K562 (cell line): ENCODE data around the gene ARMC9. TPM values are rescaled to one million over a fixed set of nuclear protein-coding genes. Genes with fewer than 3 reads are reported as not detected.

ENCODE experiments used
- ATAC-seq: fragments of 200-7000 bp; cut with Tn5 transposase; 3 replicates; pipeline ENCODE4 v1.9.1; 2020; ENCODE audit warnings: moderate library complexity
- BruUV-seq: library from RNA; stranded (reverse); fragments of 400-500 nt; replicated peaks from 2 replicates; lab custom pipeline; 2021; lab: Mats Ljungman, UMichigan
- CTCF ChIA-PET: fragments of 300-600 bp; formaldehyde crosslinking; extraction: SDS; loops from one replicate; lab custom pipeline; 2021; ENCODE audit warnings: low intra/inter-chr PET ratio; lab: Yijun Ruan, JAX
- POLR2A ChIA-PET: fragments of 300-600, 350-650 bp; sonication (Branson Sonifier 250); formaldehyde crosslinking; extraction: SDS; loops from one replicate; lab custom pipeline; 2021; ENCODE audit warnings: antibody characterized with exemption, inconsistent platforms; lab: Yijun Ruan, JAX
- DNase-seq, 4 experiments: peaks; one replicate each; pipeline versions ENCODE4 v3.0.0 to v3.0.0-alpha.2; 2011 to 2018; ENCODE audit warnings: low spot score in 3 of 4, mixed read lengths in 3 of 4; ENCODE audit errors: extremely low read depth in 1 of 4
- FAIRE-seq: peaks from 2 replicates; lab custom pipeline; 2011; peaks lifted over from hg19 to GRCh38; lab: Jason Lieb, UNC
- H2AFZ ChIP-seq: 2 replicates; pipeline ENCODE4 v1.6.0; 2011; ENCODE audit warnings: low read depth, low read length, control low read depth, inconsistent platforms
- H3K27ac ChIP-seq: fragments of 200-600 bp; 3 replicates; pipeline ENCODE4 v1.8.0; 2011; ENCODE audit warnings: low read depth, mild to moderate bottlenecking, control low read depth, inconsistent platforms, low read length, moderate library complexity, mixed read lengths; ENCODE audit errors: extremely low read depth
- H3K27me3 ChIP-seq, 2 experiments: fragments of 300-600 bp in 1 of 2; 2 replicates in 1 of 2; 3 replicates in 1 of 2; pipeline versions ENCODE4 v1.6.0 to v1.8.0; 2011; ENCODE audit warnings: inconsistent platforms in 2 of 2, low read length in 2 of 2, mild to moderate bottlenecking in 1 of 2, mixed read lengths in 1 of 2, moderate library complexity in 1 of 2; ENCODE audit not compliant: control insufficient read depth in 2 of 2, insufficient read depth in 2 of 2
- H3K36me3 ChIP-seq: fragments of 300-600 bp; 3 replicates; pipeline ENCODE4 v1.8.0; 2011; ENCODE audit warnings: mild to moderate bottlenecking, low read length, inconsistent platforms; ENCODE audit not compliant: control insufficient read depth, insufficient read depth
- H3K4me1 ChIP-seq, 2 experiments: fragments of 200-600 bp in 1 of 2; replicated peaks in 1 of 2; 2 replicates in 1 of 2; 3 replicates in 1 of 2; pipeline versions ENCODE4 v1.5.1 to v1.8.0; 2011; ENCODE audit warnings: inconsistent platforms in 2 of 2, low read length in 2 of 2, mild to moderate bottlenecking in 1 of 2, mixed read lengths in 1 of 2, moderate library complexity in 1 of 2; ENCODE audit not compliant: control insufficient read depth in 2 of 2, insufficient read depth in 2 of 2
- H3K4me2 ChIP-seq: 2 replicates; pipeline ENCODE4 v1.6.1; 2011; ENCODE audit warnings: low read length, control low read depth, inconsistent platforms, mixed read lengths; ENCODE audit not compliant: insufficient read depth
- H3K4me3 ChIP-seq: fragments of 200-600 bp; sonication (generic), shearing (Covaris generic); 2 replicates; pipeline ENCODE4 v1.5.1; 2016; ENCODE audit warnings: control low read depth, inconsistent platforms
- H3K79me2 ChIP-seq: fragments of 200-600 bp; 3 replicates; pipeline ENCODE4 v1.8.0; 2011; ENCODE audit warnings: low read length, inconsistent platforms; ENCODE audit not compliant: control insufficient read depth, insufficient read depth
- H3K9ac ChIP-seq, 2 experiments: 2 replicates each; pipeline versions ENCODE4 v1.6.0 to v1.6.1; 2011; ENCODE audit warnings: low read depth in 2 of 2, low read length in 2 of 2, control low read depth in 1 of 2, inconsistent platforms in 1 of 2, mild to moderate bottlenecking in 1 of 2, mixed read lengths in 1 of 2; ENCODE audit not compliant: insufficient read depth in 1 of 2
- H3K9me1 ChIP-seq: one replicate; pipeline ENCODE4 v1.6.0; 2011; ENCODE audit warnings: inconsistent platforms, mild to moderate bottlenecking, low read length, moderate library complexity; ENCODE audit not compliant: control insufficient read depth, insufficient read depth
- H3K9me3 ChIP-seq: replicated peaks from 2 replicates; pipeline ENCODE4 v1.5.1; 2011; ENCODE audit warnings: low read depth, low read length, inconsistent platforms; ENCODE audit not compliant: control insufficient read depth, insufficient read depth
- H4K20me1 ChIP-seq: replicated peaks from 2 replicates; pipeline ENCODE4 v1.6.1; 2011; ENCODE audit warnings: low read length, inconsistent platforms, mixed read lengths; ENCODE audit not compliant: control insufficient read depth, insufficient read depth
- CTBP1 ChIP-seq: fragments of 450-650 bp; IDR thresholded peaks from 2 replicates; pipeline ENCODE4 v1.6.1; 2016; ENCODE audit warnings: borderline replicate concordance
- EP400 ChIP-seq: fragments of 450-650 bp; IDR thresholded peaks from 2 replicates; pipeline ENCODE4 v1.6.1; 2017; ENCODE audit warnings: antibody characterized with exemption, mild to moderate bottlenecking, moderate library complexity
- FOXA1 ChIP-seq: fragments of 450-650 bp; IDR thresholded peaks from 2 replicates; pipeline ENCODE4 v1.6.1; 2016; ENCODE audit warnings: mild to moderate bottlenecking, borderline replicate concordance
- PURB ChIP-seq: sonication (generic); formaldehyde crosslinking; IDR thresholded peaks from 2 replicates; pipeline ENCODE4 v1.9.0; 2021; ENCODE audit warnings: low read depth, mild to moderate bottlenecking, missing genetic modification reagents
- SOX6 ChIP-seq: fragments of 450-650 bp; IDR thresholded peaks from 2 replicates; pipeline ENCODE4 v1.6.1; 2014; ENCODE audit warnings: mild to moderate bottlenecking
- TAF7 ChIP-seq: fragments of 450-650 bp; IDR thresholded peaks from 2 replicates; pipeline ENCODE4 v1.6.1; 2016; ENCODE audit warnings: missing genetic modification characterization, missing compliant biosample characterization
- ZFP36 ChIP-seq: fragments of 150-350 bp; IDR thresholded peaks from 2 replicates; pipeline ENCODE4 v1.6.1; 2018; ENCODE audit warnings: low read length, low read depth; ENCODE audit not compliant: partially characterized antibody
- ZNF217 ChIP-seq: sonication (generic); formaldehyde crosslinking; IDR thresholded peaks from 2 replicates; pipeline ENCODE4 v1.8.0; 2022; ENCODE audit warnings: mild to moderate bottlenecking, missing genetic modification reagents
- WGBS: fragments of 100-300 bp; shearing (Covaris generic); methylation state at CpG from one replicate; pipeline ENCODE4 v1.1.6; 2016; ENCODE audit warnings: low coverage, mixed read lengths; ENCODE audit not compliant: insufficient coverage; ENCODE audit errors: missing lambda C conversion rate; 5-methylcytosine and 5-hydroxymethylcytosine counted together
- in situ Hi-C: fragments of 300-500 bp; cut with MboI; formaldehyde crosslinking; loops from 4 replicates; pipeline ENCODE4 v1.15.0; 2018; ENCODE audit warnings: inconsistent platforms, mixed read lengths
- intact Hi-C: fragments of 100-400 bp; cut with micrococcal nuclease; formaldehyde crosslinking; loops from 2 replicates; pipeline ENCODE4 v1.14.2; 2022
- polyA plus RNA-seq, 8 experiments: library from polyadenylated mRNA; depleted of rRNA in 4 of 8; stranded (reverse) in 5 of 8; unstranded in 3 of 8; fragments of >200 nt; fragmentation: Nextera tagmentation in 2 of 8; fragmentation: Illumina TruSeq in 1 of 8; extraction: Ambion mirVana in 2 of 8; extraction: Trizol in 1 of 8; gene quantifications; 2 replicates each; pipeline versions ENCODE4 v1.2.1 to v1.2.3, GENCODE V29; 2011 to 2014; ENCODE audit warnings: inconsistent platforms in 1 of 8, missing spikeins in 1 of 8
- total RNA-seq, 7 experiments: library from RNA; depleted of rRNA in 6 of 7; stranded (reverse); fragments of >200 nt in 6 of 7; fragmentation: Illumina TruSeq in 2 of 7; extraction: Trizol in 2 of 7; gene quantifications; 2 replicates each; pipeline versions ENCODE4 v1.2.1 to v1.2.3, GENCODE V29; 2011 to 2021; ENCODE audit warnings: low replicate concordance in 1 of 7
- TF ChIP-seq, protein P1 (sequence below): fragments of 250-450 bp; sonication (Bioruptor Pico); IDR thresholded peaks from 2 replicates; pipeline ENCODE4 v1.5.0; 2021

The ARMC9 gene
- total and polyA plus RNA-seq, 9 of the 15 experiments (the other 6 are each of a cell fraction or from before 2014, with no cell fraction given), result 0.36 to 2.3 (median 1.1) TPM

GRCh38 chr2:231299267-231299666 lies 100.8 kb downstream of the ARMC9 start:
- Histone ChIP-seq H3K79me2 (no peaks in the 10 kb centered on the region), H3K4me3 (no peak overlapping the region), H3K27ac (no peak overlapping the region), H2AFZ (no peak overlapping the region), H3K9ac (no peak overlapping the region), H3K4me1 (peaks cover 0 to 3% of the 10 kb centered on the region in 2 experiments; a peak in 3 of 5 replicates), H3K9me1 (no peaks in the 10 kb centered on the region), H3K36me3 (no peaks in the 10 kb centered on the region), H3K9me3 (no peaks in the 10 kb centered on the region), H3K27me3 (peaks cover 8 to 22% of the 10 kb centered on the region in 2 experiments; a peak in 3 of 5 replicates), H3K4me2 (no peak overlapping the region), H4K20me1 (no peaks in the 10 kb centered on the region)
- ChIA-PET CTCF (no interaction called here), POLR2A (interaction anchor here (0.6 kb wide), 1 partner anchor 50 kb away, joined by 5 read pairs; no protein-coding TSS in a partner anchor)
- FAIRE-seq, result no peak
- 5% methylated on average over 7 of the region's 7 CpGs for whole genome bisulfite sequencing
- intact Hi-C loops (loop anchor here (10.0 kb wide), 1 partner anchor 106 kb away; no protein-coding TSS in a partner anchor), in situ Hi-C loops (no loop called here)
- BruUV-seq, result no TSS peak
- DNase-seq, result no peak
- no peak for TF ChIP-seq ZNF217 (CRISPR knock-in tag)
- TF ChIP-seq TAF7 (tag), result no peak
- no peak for TF ChIP-seq SOX6
- no peak for TF ChIP-seq PURB
- TF ChIP-seq ZFP36, result no peak
- no peak for TF ChIP-seq CTBP1
- TF ChIP-seq, protein P1, sequence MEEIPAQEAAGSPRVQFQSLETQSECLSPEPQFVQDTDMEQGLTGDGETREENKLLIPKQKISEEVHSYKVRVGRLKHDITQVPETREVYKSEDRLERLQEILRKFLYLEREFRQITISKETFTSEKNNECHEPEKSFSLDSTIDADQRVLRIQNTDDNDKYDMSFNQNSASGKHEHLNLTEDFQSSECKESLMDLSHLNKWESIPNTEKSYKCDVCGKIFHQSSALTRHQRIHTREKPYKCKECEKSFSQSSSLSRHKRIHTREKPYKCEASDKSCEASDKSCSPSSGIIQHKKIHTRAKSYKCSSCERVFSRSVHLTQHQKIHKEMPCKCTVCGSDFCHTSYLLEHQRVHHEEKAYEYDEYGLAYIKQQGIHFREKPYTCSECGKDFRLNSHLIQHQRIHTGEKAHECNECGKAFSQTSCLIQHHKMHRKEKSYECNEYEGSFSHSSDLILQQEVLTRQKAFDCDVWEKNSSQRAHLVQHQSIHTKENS, result no peak
- TF ChIP-seq FOXA1, result no peak
- TF ChIP-seq EP400, result no peak
- no peak for ATAC-seq
